ENCODE measurements around the gene TBC1D5.

The TBC1D5 gene

DNA sequence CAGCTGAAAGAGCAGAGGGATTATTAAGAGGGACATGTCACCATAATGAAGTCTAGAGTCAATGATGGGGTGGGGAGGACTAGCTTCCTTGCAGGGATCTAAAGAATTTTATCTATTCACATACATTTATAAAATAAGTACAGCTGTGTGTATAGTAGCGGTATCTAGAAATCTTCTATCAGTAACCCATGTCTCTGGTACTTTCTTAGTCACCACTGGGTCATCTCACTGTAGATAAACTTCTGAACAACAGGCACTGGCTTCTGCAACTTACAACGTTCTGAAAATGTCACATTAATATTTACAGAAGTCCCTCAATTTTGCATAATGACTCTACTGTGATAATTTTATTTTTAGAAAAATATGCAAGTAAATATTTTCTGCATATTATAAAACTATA is 401.7 kb downstream of the TBC1D5 start:
- Histone ChIP-seq H3K27me3 (ENCODE audit: control insufficient read depth, low read length) (no peaks in the 10 kb centered on the region), H3F3A (ENCODE audit: control insufficient read depth, insufficient read depth) (no peaks in the 10 kb centered on the region), H3K9me3 (ENCODE audit: control insufficient read depth, insufficient read depth, low read length) (no peaks in the 10 kb centered on the region), H3K27ac (ENCODE audit: low read depth, low read length) (no peak overlapping the region), H3K4me3 (ENCODE audit: low read length) (no peak overlapping the region), H3K79me2 (ENCODE audit: control insufficient read depth, low read length) (no peaks in the 10 kb centered on the region), H4K20me1 (ENCODE audit: control insufficient read depth, insufficient read depth, low read depth, low read length) (no peaks in the 10 kb centered on the region), H3K4me2 (ENCODE audit: low read length) (no peak overlapping the region), H3K4me1 (ENCODE audit: control insufficient read depth, low read length) (no peaks in the 10 kb centered on the region), H3K36me3 (ENCODE audit: control insufficient read depth, low read length) (no peaks in the 10 kb centered on the region), H3K9me2 (replicated peaks; ENCODE audit: control insufficient read depth, low read length) (no peaks in the 10 kb centered on the region)
- TF ChIP-seq EZH2phosphoT487 (IDR thresholded peaks at IDR 0.05; ENCODE audit: borderline replicate concordance, low read length) (no peak), CTCF (IDR thresholded peaks at IDR 0.05; ENCODE audit: low read depth, low read length, poor library complexity, severe bottlenecking) (no peak)

GRCh38 chr3:17340261-17340660 is 402.2 kb downstream of the TBC1D5 start:
- Histone ChIP-seq H3K27ac (ENCODE audit: low read depth, low read length) (no peak overlapping the region), H3K4me1 (ENCODE audit: control insufficient read depth, low read length) (no peaks in the 10 kb centered on the region), H3K27me3 (ENCODE audit: control insufficient read depth, low read length) (no peaks in the 10 kb centered on the region), H3K9me2 (replicated peaks; ENCODE audit: control insufficient read depth, low read length) (no peaks in the 10 kb centered on the region), H3K36me3 (ENCODE audit: control insufficient read depth, low read length) (no peaks in the 10 kb centered on the region), H3F3A (ENCODE audit: control insufficient read depth, insufficient read depth) (no peaks in the 10 kb centered on the region), H3K9me3 (ENCODE audit: control insufficient read depth, insufficient read depth, low read length) (no peaks in the 10 kb centered on the region), H4K20me1 (ENCODE audit: control insufficient read depth, insufficient read depth, low read depth, low read length) (no peaks in the 10 kb centered on the region), H3K4me2 (ENCODE audit: low read length) (no peak overlapping the region), H3K4me3 (ENCODE audit: low read length) (no peak overlapping the region), H3K79me2 (ENCODE audit: control insufficient read depth, low read length) (no peaks in the 10 kb centered on the region)
- TF ChIP-seq EZH2phosphoT487 (IDR thresholded peaks at IDR 0.05; ENCODE audit: borderline replicate concordance, low read length) (no peak), CTCF (IDR thresholded peaks at IDR 0.05; ENCODE audit: low read depth, low read length, poor library complexity, severe bottlenecking) (no peak)

- Histone ChIP-seq H3K36me3 (ENCODE audit: control insufficient read depth, low read length) (no peaks in the 10 kb centered on the region), H3K4me3 (ENCODE audit: low read length) (no peak overlapping the region), H3K4me1 (ENCODE audit: control insufficient read depth, low read length) (no peaks in the 10 kb centered on the region), H3K79me2 (ENCODE audit: control insufficient read depth, low read length) (no peaks in the 10 kb centered on the region), H3K27ac (ENCODE audit: low read depth, low read length) (no peak overlapping the region), H3F3A (ENCODE audit: control insufficient read depth, insufficient read depth) (no peaks in the 10 kb centered on the region), H3K27me3 (ENCODE audit: control insufficient read depth, low read length) (no peaks in the 10 kb centered on the region), H3K9me2 (replicated peaks; ENCODE audit: control insufficient read depth, low read length) (no peaks in the 10 kb centered on the region), H4K20me1 (ENCODE audit: control insufficient read depth, insufficient read depth, low read depth, low read length) (no peaks in the 10 kb centered on the region), H3K4me2 (ENCODE audit: low read length) (no peak overlapping the region), H3K9me3 (ENCODE audit: control insufficient read depth, insufficient read depth, low read length) (no peaks in the 10 kb centered on the region)
- TF ChIP-seq CTCF (IDR thresholded peaks at IDR 0.05; ENCODE audit: low read depth, low read length, poor library complexity, severe bottlenecking) (no peak), EZH2phosphoT487 (IDR thresholded peaks at IDR 0.05; ENCODE audit: borderline replicate concordance, low read length) (no peak)
Observed at GRCh38 chr3:17339132-17339575, 403.3 kb downstream of the TBC1D5 start.

DNA sequence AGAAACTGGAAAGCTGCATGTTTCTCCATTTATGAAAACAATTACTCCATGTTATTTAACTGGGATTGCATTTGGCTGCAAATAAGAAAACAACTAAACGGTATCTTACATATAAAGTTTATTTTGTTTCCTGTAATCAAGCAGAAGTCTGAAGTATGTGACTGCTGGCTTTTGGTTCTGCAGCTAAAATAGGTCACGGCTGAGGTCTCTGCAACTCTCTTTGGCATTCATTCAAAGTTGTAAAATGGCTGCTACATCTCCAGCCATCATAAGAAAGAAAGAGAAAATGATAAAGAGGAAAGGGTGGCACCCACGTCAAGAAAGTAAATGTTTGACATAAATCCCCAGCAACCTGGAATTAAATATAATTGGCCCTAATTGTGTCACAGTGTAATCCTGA is 406.1 kb downstream of the TBC1D5 start:
- H3K27me3 ChIP-seq (ENCODE audit: control insufficient read depth, low read length): no peaks in the 10 kb centered on the region
- H4K20me1 ChIP-seq (ENCODE audit: control insufficient read depth, insufficient read depth, low read depth, low read length): no peaks in the 10 kb centered on the region
- H3K36me3 ChIP-seq (ENCODE audit: control insufficient read depth, low read length): no peaks in the 10 kb centered on the region
- no peaks in the 10 kb centered on the region for H3K9me3 ChIP-seq (ENCODE audit: control insufficient read depth, insufficient read depth, low read length)
- no peaks in the 10 kb centered on the region for H3K4me1 ChIP-seq (ENCODE audit: control insufficient read depth, low read length)
- no peaks in the 10 kb centered on the region for H3F3A ChIP-seq (ENCODE audit: control insufficient read depth, insufficient read depth)
- H3K4me3 ChIP-seq (ENCODE audit: low read length): no peak overlapping the region
- TF ChIP-seq CTCF (IDR thresholded peaks at IDR 0.05; ENCODE audit: low read depth, low read length, poor library complexity, severe bottlenecking): no peak
- no peak for TF ChIP-seq EZH2phosphoT487 (IDR thresholded peaks at IDR 0.05; ENCODE audit: borderline replicate concordance, low read length)
- H3K27ac ChIP-seq (ENCODE audit: low read depth, low read length): no peak overlapping the region
- H3K4me2 ChIP-seq (ENCODE audit: low read length): no peak overlapping the region
- H3K9me2 ChIP-seq (replicated peaks; ENCODE audit: control insufficient read depth, low read length): no peaks in the 10 kb centered on the region
- H3K79me2 ChIP-seq (ENCODE audit: control insufficient read depth, low read length): no peaks in the 10 kb centered on the region
